Suprapubic skin (tissue), 3 donors: ENCODE results near the gene NUP153.

Source experiments
- POLR2AphosphoS5 ChIP-seq, 3 donors: sonication (generic); formaldehyde crosslinking; IDR thresholded peaks; one replicate each; pipeline ENCODE4 v1.6.1; 2017; ENCODE audit warnings: antibody characterized with exemption in 3 of 3
- TF ChIP-seq, protein P1 (sequence below), 2 donors: fragments of 200-600 bp in 1 of 2; fragments of 450-650 bp in 1 of 2; sonication (generic) in 1 of 2; IDR thresholded peaks; one replicate each; pipeline ENCODE4 v1.5.1; 2016 to 2019; ENCODE audit warnings: antibody characterized with exemption in 2 of 2, mild to moderate bottlenecking in 1 of 2, moderate library complexity in 1 of 2

- TF ChIP-seq, protein P1, sequence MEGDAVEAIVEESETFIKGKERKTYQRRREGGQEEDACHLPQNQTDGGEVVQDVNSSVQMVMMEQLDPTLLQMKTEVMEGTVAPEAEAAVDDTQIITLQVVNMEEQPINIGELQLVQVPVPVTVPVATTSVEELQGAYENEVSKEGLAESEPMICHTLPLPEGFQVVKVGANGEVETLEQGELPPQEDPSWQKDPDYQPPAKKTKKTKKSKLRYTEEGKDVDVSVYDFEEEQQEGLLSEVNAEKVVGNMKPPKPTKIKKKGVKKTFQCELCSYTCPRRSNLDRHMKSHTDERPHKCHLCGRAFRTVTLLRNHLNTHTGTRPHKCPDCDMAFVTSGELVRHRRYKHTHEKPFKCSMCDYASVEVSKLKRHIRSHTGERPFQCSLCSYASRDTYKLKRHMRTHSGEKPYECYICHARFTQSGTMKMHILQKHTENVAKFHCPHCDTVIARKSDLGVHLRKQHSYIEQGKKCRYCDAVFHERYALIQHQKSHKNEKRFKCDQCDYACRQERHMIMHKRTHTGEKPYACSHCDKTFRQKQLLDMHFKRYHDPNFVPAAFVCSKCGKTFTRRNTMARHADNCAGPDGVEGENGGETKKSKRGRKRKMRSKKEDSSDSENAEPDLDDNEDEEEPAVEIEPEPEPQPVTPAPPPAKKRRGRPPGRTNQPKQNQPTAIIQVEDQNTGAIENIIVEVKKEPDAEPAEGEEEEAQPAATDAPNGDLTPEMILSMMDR (IDR thresholded peaks at IDR 0.05) = no peak
- no peak for TF ChIP-seq POLR2AphosphoS5 (IDR thresholded peaks at IDR 0.05)
Observed at GRCh38 chr6:17684134-17684533, 22.6 kb downstream of the NUP153 start.
